Duodenal mucosa (tissue), 2 donors: ENCODE measurements around the gene JAK2.
"Not testable (repeated sequence)": the region's sequence is repeated elsewhere in the genome, so short reads cannot be mapped to it uniquely, and the experiment has no call there.

ENCODE experiments used
- H3K27ac ChIP-seq: one replicate; pipeline ENCODE4 v1.7.0; 2013; ENCODE audit warnings: low read depth, low read length
- H3K27me3 ChIP-seq, 2 donors: one replicate each; pipeline ENCODE4 v1.7.0; 2013; ENCODE audit warnings: low read length in 2 of 2, control low read depth in 1 of 2; ENCODE audit not compliant: insufficient read depth in 2 of 2, control insufficient read depth in 1 of 2
- H3K36me3 ChIP-seq, 2 donors: one replicate each; pipeline ENCODE4 v1.7.0; 2013; ENCODE audit warnings: low read length in 2 of 2, control low read depth in 1 of 2; ENCODE audit not compliant: insufficient read depth in 2 of 2, control insufficient read depth in 1 of 2
- H3K4me1 ChIP-seq, 2 donors: one replicate each; pipeline ENCODE4 v1.7.0; 2013; ENCODE audit warnings: low read length in 2 of 2, control low read depth in 1 of 2; ENCODE audit not compliant: insufficient read depth in 2 of 2, control insufficient read depth in 1 of 2
- H3K4me3 ChIP-seq, 2 donors: one replicate each; pipeline ENCODE4 v1.7.0; 2013; ENCODE audit warnings: low read length in 2 of 2, low read depth in 1 of 2
- H3K9ac ChIP-seq, 2 donors: one replicate each; pipeline ENCODE4 v1.7.0; 2013; ENCODE audit warnings: low read length in 2 of 2, low read depth in 1 of 2
- H3K9me3 ChIP-seq, 2 donors: one replicate each; pipeline ENCODE4 v1.7.0; 2013; ENCODE audit warnings: low read length in 2 of 2, control low read depth in 1 of 2; ENCODE audit not compliant: control insufficient read depth in 1 of 2

JAK2 gene

DNA sequence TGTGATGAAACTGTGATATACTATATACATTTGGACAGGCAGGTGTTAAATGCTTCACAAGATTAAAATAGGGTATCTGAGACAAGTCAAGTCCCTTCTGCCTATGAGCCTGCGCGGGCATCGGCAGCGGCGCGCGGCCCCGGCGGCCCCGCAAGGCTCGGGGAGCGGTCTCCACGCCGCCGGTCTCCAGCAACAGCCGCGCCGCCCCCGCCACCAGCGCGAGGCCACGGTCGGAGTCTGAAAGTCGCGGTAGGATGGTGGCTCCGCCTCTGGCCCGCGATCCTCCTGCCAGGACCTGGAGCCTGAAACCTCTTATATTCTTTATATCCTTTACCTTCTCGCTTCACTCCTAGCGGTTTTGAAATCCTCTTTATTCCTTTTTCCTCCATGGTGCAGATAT, 100.9 kb downstream of the JAK2 start:
- H3K9ac ChIP-seq: no peak overlapping the region
- H3K27ac ChIP-seq: no peak overlapping the region
- H3K36me3 ChIP-seq: peaks cover 23 to 48% of the 10 kb centered on the region in 2 donors
- H3K4me1 ChIP-seq: no peaks in the 10 kb centered on the region
- H3K9me3 ChIP-seq: no peaks in the 10 kb centered on the region
- H3K27me3 ChIP-seq: no peaks in the 10 kb centered on the region
- no peak overlapping the region for H3K4me3 ChIP-seq

- H3K9ac ChIP-seq: no peak overlapping the region
- H3K4me3 ChIP-seq: no peak overlapping the region
- H3K27me3 ChIP-seq: no peaks in the 10 kb centered on the region
- no peaks in the 10 kb centered on the region for H3K9me3 ChIP-seq
- H3K36me3 ChIP-seq: peaks cover 11 to 26% of the 10 kb centered on the region in 2 donors
- no peaks in the 10 kb centered on the region for H3K4me1 ChIP-seq
- no peak overlapping the region for H3K27ac ChIP-seq
Measured at GRCh38 chr9:5089737-5090136, 104.7 kb downstream of the JAK2 start.

GRCh38 chr9:5095795-5096194, 110.7 kb downstream of the JAK2 start:
- Histone ChIP-seq H3K27ac (no peak overlapping the region), H3K27me3 (no peaks in the 10 kb centered on the region), H3K4me3 (no peak overlapping the region), H3K9me3 (peaks cover 0 to 2% of the 10 kb centered on the region in 2 donors), H3K9ac (no peak overlapping the region), H3K36me3 (peaks cover 0 to 10% of the 10 kb centered on the region in 2 donors), H3K4me1 (no peaks in the 10 kb centered on the region)

- Histone ChIP-seq H3K9ac (no peak overlapping the region), H3K27me3 (no peaks in the 10 kb centered on the region), H3K36me3 (peaks cover 0 to 18% of the 10 kb centered on the region in 2 donors), H3K27ac (no peak overlapping the region), H3K4me1 (no peaks in the 10 kb centered on the region), H3K9me3 (peaks cover 0 to 2% of the 10 kb centered on the region in 2 donors), H3K4me3 (no peak overlapping the region)
Measured at GRCh38 chr9:5099466-5099865, 114.4 kb downstream of the JAK2 start.

GRCh38 chr9:5101127-5101526, 116.1 kb downstream of the JAK2 start:
- not testable (repeated sequence) for H3K4me3 ChIP-seq, H3K27me3 ChIP-seq, H3K4me1 ChIP-seq, H3K9me3 ChIP-seq, H3K27ac ChIP-seq, H3K9ac ChIP-seq
- H3K36me3 ChIP-seq: peaks cover 0 to 14% of the 10 kb centered on the region in 2 donors

GRCh38 chr9:5106517-5106916, 121.4 kb downstream of the JAK2 start:
- H3K27ac ChIP-seq, H3K4me3 ChIP-seq, H3K27me3 ChIP-seq, H3K4me1 ChIP-seq, H3K9me3 ChIP-seq, H3K9ac ChIP-seq: not testable (repeated sequence)
- peaks cover 2 to 12% of the 10 kb centered on the region in 2 donors for H3K36me3 ChIP-seq

GRCh38 chr9:5110867-5111681, 126.0 kb downstream of the JAK2 start:
- Histone ChIP-seq H3K36me3 (peaks cover 26 to 40% of the 10 kb centered on the region in 2 donors), H3K4me3 (no peak overlapping the region), H3K9ac (no peak overlapping the region), H3K4me1 (no peaks in the 10 kb centered on the region), H3K27me3 (no peaks in the 10 kb centered on the region), H3K27ac (no peak overlapping the region), H3K9me3 (peaks cover 0 to 7% of the 10 kb centered on the region in 2 donors)

DNA sequence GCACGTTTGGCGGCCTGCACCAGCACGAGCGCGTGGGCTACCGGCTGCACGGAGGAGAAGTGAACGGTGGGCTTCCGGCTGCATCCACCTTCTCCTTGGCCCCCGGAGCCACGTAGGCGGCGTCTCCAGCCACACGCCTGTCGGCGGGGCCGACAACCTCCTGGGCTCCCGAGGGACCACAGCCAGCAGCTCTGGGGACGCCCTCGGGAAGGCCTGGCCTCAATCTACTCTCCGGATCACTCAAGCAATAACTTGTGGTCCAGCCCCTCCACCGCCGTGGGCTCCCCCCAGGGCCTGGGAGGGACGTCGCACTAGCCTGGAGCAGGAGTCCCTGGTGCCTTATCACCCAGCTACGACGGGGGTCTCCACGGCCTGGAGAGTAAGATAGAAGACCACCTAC, 126.6 kb downstream of the JAK2 start:
- Histone ChIP-seq H3K4me1 (no peaks in the 10 kb centered on the region), H3K27ac (no peak overlapping the region), H3K4me3 (no peak overlapping the region), H3K27me3 (no peaks in the 10 kb centered on the region), H3K36me3 (peaks cover 26 to 40% of the 10 kb centered on the region in 2 donors), H3K9me3 (peaks cover 0 to 7% of the 10 kb centered on the region in 2 donors), H3K9ac (no peak overlapping the region)

- peaks cover 0 to 7% of the 10 kb centered on the region in 2 donors for H3K9me3 ChIP-seq
- H3K4me1 ChIP-seq: no peaks in the 10 kb centered on the region
- H3K27me3 ChIP-seq: no peaks in the 10 kb centered on the region
- no peak overlapping the region for H3K27ac ChIP-seq
- H3K9ac ChIP-seq: no peak overlapping the region
- H3K4me3 ChIP-seq: no peak overlapping the region
- H3K36me3 ChIP-seq: peaks cover 26 to 40% of the 10 kb centered on the region in 2 donors
Measured at GRCh38 chr9:5112109-5112592, 127.1 kb downstream of the JAK2 start.

DNA sequence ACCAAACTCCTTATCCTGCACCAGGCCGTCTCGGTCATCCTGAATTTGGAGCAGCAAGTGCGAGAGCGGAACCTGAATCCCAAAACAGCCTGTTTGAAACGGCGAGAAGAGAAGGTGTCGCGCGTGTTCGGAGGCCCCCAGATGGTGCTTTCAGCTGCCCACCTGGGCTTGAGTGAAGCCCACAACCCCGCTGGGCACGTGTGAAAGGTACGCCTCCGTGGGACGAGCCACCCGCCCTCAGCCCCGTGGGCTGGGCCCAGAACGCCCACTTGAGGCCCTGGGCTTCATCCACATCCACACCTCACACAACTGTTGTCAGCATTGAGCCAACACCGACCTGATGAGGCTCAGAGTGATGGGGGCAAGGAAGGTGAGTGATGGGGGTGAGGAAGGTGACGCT, 127.6 kb downstream of the JAK2 start:
- no peaks in the 10 kb centered on the region for H3K4me1 ChIP-seq
- H3K9me3 ChIP-seq: peaks cover 0 to 7% of the 10 kb centered on the region in 2 donors
- no peak overlapping the region for H3K27ac ChIP-seq
- no peaks in the 10 kb centered on the region for H3K27me3 ChIP-seq
- H3K9ac ChIP-seq: no peak overlapping the region
- H3K4me3 ChIP-seq: no peak overlapping the region
- H3K36me3 ChIP-seq: peaks cover 26 to 40% of the 10 kb centered on the region in 2 donors
